Activated CD8-positive, alpha-beta memory T cell treated with anti-CD3 and anti-CD28 coated beads for 36 hours (primary cell): ENCODE measurements around the gene SFI1. TPM values are rescaled to one million over a fixed set of nuclear protein-coding genes. Genes with fewer than 3 reads are reported as not detected.
"Not testable (repeated sequence)": the region's sequence is repeated elsewhere in the genome, so short reads cannot be mapped to it uniquely, and the experiment has no call there.

ENCODE experiments used
- CTCF ChIA-PET: fragments of 350-600 bp; sonication (Branson Sonifier 250); formaldehyde crosslinking; loops from one replicate; lab custom pipeline; 2021; ENCODE audit warnings: antibody characterized with exemption; lab: Charles Lee
- POLR2A ChIA-PET: fragments of 350-600 bp; sonication (Branson Sonifier 250); formaldehyde crosslinking; loops from one replicate; lab custom pipeline; 2021; ENCODE audit warnings: antibody characterized with exemption; lab: Charles Lee
- total RNA-seq, 2 experiments: library from RNA; stranded (reverse); gene quantifications; one replicate each; pipeline ENCODE4 v1.2.3, GENCODE V29; 2021

Gene SFI1
- total RNA-seq, 2 experiments from 2014 or later, result 143 to 144 TPM

DNA sequence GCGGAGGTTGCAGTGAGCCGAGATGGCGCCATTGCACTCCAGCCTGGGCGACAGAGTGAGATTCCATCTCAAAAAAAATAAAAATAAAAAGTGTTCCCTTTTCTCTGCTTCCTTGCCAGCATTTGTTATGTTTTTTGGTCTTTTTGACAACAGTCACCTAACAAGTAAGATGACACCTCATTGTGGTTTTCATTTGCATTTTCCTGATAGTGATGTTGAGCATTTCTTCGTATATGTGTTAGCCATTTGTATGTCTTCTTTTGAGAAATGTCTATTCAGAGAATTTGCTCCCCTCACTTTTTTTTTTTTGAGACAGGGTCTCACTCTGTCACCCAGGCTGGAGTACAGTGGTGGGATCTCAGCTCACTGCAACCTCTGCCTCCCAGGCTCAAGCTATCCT, 27.8 kb downstream of the SFI1 start:
- POLR2A ChIA-PET, result interaction anchor here (0.6 to 1.0 kb wide), 4 partner anchors 12 to 100 kb away, joined by 3 to 7 read pairs (median 4); no protein-coding TSS in a partner anchor
- CTCF ChIA-PET, result interaction anchor here (1.8 kb wide), 1 partner anchor 12 kb away, joined by 6 read pairs; no protein-coding TSS in a partner anchor

DNA sequence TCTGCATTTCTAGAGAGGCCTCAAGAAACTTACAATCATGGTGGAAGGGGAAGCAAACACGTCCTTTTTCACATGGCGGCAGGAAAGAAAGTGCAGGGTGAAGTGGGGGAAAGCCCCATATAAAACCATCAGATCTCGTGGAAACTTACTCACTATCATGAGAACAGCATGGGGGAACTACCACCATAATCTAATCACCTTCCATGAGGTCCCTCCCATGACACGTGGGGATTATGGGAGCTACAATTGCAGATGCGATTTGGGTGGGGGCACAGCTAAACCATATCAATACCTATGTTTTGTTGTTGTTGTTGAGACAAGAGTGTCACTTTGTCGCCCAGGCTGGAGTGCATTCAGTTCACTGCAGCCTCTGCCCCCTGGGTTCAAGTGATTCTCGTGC, 29.9 kb downstream of the SFI1 start:
- CTCF ChIA-PET, result interaction anchor here (0.8 to 1.0 kb wide), 2 partner anchors 11 to 20 kb away, joined by 3 to 8 read pairs; no protein-coding TSS in a partner anchor
- POLR2A ChIA-PET, result interaction anchor here (1.0 kb wide), 1 partner anchor 13 kb away, joined by 3 read pairs; no protein-coding TSS in a partner anchor

DNA sequence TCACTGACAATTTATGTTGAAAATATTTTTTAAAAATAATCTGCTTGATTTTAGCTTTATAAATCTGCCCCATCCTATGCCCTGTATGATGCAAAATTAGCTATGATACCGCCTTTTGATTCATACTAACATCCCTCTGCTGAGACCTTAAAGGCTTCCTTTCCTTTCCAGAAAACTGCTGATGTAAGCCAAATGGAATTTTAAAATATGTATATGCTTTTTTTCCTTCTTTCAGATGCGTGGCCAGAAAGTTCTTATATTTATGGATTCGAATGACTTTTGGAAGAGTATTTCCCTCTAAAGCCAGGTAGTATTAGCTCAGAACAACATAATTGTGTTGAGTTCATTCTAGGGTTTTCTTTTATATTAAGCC, 34.5 kb downstream of the SFI1 start:
- CTCF ChIA-PET, result interaction anchor here (0.6 to 0.9 kb wide), 3 partner anchors 11 to 56 kb away, joined by 3 read pairs; no protein-coding TSS in a partner anchor
- POLR2A ChIA-PET, result no interaction called here

DNA sequence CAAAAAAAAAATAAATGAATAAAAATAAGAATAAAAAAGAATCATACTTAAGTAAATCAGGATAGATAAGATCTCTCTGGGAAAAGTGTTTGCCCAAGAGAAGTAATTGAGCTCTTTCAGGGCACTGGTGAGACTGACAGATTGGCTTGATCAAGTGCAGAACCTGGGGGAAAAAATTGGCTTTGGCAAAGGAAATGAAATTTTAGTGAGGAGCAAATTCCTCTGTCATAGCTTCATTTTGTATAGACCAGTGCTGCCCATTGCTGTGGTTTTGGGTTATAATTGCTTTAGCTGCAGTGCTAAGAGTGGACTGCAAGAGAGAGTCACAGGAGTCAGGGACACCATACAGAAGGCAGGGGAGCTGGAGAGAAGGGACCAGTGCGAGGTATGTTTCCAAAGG, 35.7 kb downstream of the SFI1 start:
- POLR2A ChIA-PET, result no interaction called here
- CTCF ChIA-PET, result no interaction called here

DNA sequence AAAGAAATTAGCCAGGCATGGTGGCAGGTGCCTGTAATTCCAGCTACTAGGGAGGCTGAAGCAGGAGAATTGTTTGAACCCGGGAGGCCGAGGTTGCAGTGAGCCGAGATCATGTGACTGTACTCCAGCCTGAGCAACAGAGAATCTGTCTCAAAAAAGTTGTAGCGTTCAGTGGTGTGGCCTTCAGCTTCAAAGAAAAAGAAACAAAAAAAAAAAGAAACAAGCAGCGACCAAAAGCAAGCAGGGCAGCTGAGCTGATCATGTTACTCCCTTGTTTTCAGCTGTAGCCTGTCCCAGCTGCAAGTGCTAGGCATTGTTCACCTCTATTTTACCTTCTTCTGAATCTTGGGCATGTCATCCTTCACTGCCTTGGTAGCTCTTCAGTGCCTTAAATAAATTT, 37.0 kb downstream of the SFI1 start:
- POLR2A ChIA-PET, result interaction anchor here (0.6 kb wide), 1 partner anchor 12 kb away, joined by 3 read pairs; no protein-coding TSS in a partner anchor
- CTCF ChIA-PET, result no interaction called here

DNA sequence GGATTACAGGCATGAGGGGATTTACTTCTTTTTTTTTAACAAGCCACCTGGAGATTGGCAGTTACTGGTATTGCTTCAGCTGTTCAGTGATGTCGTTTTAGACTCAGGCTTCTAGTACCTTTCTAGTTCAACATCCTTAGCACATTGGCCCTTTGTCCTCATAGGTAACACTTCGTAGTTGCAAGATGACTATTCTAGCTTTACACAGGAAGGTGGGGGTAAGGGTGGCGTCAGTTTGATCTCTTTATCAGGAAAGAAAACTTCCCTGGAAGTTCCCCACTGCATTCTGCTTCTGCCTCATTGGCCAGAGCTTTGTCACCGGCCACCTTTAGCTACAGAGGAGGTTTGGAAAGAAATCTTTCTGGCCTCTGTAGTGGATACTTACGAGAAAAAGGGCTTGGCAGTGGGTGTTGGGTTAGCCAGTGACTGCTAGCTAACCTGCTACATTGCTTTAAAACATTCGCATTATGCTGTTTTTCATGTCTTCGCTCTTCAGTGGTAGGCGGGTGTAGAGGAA, 40.7 kb downstream of the SFI1 start:
- POLR2A ChIA-PET, result interaction anchor here (0.6 to 1.4 kb wide), 3 partner anchors 13 to 48 kb away, joined by 3 to 4 read pairs (median 3); no protein-coding TSS in a partner anchor
- CTCF ChIA-PET, result interaction anchor here (1.0 to 2.8 kb wide), 3 partner anchors 11 to 48 kb away, joined by 3 to 8 read pairs (median 6); partner anchors contain the start of gene EIF4ENIF1

DNA sequence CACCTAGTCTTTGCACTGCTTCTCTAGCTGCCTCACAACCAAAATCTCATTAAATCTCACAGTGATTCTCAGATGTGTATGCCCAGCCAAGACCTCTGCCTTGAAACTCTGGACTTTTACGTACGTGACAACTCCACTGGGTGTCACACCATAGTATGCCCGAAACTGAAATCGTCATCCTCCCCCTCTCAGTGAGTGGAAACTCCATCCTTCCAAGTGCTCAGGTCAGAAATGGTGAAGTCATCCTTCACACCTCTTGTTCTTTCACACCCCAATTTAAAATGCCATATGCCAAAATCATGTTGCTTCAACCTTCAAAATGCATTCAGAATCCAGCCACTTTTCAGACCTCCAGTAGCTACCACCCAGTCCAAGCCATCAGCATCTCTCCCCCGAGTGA, 42.5 kb downstream of the SFI1 start:
- ChIA-PET CTCF (interaction anchor here (0.7 to 1.1 kb wide), 4 partner anchors 13 to 48 kb away, joined by 3 to 5 read pairs (median 3); no protein-coding TSS in a partner anchor), POLR2A (interaction anchor here (0.6 kb wide), 1 partner anchor 12 kb away, joined by 3 read pairs; no protein-coding TSS in a partner anchor)

DNA sequence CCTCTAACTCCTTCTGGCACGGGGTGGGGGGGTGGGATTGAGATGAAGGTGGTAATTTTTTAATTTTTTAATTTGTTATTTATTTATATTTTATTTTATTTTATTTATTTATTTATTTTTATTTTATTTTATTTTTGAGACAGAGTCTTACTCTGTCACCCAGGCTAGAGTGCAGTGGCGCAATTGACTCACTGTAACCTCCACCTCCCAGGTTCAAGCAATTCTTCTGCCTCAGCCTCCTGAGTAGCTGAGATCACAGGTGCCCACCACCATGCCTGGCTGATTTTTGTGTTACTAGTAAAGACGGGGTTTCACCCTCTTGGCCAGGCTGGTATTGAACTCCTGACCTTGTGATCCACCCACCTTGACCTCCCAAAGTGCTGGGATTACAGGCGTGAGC, 43.8 kb downstream of the SFI1 start:
- CTCF ChIA-PET, POLR2A ChIA-PET: not testable (repeated sequence)

DNA sequence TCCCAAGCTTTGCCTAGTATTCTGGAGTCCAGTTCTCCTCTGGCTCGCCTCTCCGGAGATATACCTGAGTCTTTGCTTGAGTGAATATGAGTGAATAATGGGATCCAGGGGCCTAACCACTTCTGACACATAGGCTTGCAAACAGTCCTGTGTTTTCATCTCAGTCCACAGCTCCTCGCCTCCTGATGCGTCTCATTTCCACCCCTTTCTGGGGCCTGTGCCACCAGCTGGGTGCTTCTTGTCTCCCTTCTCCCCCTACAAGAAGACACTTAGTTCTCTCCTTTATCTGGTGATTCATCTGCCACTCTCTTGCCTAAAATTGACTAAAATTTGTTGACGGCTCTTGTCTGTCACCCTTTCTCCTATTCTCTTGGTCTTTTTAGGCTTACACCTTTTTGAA, 44.6 kb downstream of the SFI1 start:
- ChIA-PET CTCF (no interaction called here), POLR2A (no interaction called here)

DNA sequence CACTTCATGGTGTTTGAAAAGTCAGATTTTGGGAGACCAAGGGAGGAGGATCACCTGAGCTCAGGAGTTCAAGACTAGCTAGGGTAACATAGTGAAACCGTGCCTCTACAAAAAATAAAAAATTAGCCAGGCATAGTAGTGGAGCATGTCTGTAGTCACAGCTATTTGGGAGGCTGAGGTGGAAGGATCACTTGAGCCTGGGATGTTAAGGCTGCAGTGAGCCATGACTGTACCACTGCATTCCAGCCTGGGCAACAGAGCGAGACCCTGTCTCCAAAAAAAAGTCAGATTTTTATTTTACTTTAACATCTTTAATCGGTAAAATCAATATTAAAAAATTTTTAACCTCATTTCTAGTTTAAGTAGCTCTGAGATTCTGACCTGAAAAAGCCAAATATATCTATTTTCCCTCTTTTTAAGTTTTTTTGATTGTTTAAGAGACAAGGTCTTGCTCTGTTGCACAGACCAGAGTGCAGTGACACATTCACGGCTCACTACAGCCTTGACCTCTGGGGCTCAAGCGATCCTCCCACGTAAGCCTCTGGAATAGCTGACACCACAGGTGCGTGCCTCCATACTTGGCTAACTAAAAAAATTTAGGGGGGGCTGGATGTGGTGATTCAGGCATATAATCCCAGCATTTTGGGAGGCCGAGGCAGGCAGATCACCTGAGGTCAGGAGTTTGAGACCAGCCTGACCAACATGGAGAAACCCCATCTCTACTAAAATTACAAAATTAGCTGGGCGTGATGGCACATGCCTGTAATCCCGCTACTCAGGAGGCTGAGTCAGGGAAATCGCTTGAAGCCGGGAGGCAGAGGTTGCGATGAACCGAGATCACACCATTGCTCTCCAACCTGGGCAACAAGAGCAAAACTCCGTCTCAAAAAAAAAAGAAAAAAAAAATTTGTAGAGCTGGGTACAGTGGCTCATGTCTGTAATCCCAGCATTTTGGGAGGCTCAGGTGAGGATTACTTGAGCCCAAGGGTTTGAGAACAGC, 48.4 kb downstream of the SFI1 start:
- CTCF ChIA-PET, result interaction anchor here (0.6 to 1.2 kb wide), 2 partner anchors 42 to 370 kb away, joined by 3 read pairs; no protein-coding TSS in a partner anchor
- POLR2A ChIA-PET, result interaction anchor here (0.6 to 0.7 kb wide), 2 partner anchors 11 to 14 kb away, joined by 3 to 4 read pairs; no protein-coding TSS in a partner anchor

DNA sequence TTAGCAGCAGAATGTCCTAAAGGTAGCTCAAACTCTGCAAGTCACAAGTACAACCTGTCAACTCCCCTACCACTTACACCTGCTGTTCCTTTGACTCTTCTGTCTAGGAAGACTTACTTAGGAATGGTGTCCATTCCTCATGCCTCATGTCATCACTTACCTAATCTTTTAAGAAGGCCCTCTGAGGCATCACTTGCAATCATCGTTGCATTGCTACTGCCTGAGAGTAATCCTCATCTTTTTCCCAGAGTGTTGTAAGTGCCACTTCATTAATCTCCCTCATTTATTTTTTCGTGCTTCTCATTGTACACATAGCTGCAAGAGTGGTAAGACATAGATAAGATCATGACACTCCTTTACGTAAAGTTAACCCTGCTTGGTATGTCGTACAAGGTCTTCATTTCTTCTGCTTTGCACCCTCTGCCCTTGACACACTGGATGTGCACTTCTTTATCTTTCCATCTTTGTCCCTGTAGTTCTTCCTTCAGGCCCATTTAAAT, 54.6 kb downstream of the SFI1 start:
- ChIA-PET POLR2A (interaction anchor here (0.5 to 0.6 kb wide), 2 partner anchors 19 to 65 kb away, joined by 4 to 5 read pairs; no protein-coding TSS in a partner anchor), CTCF (interaction anchor here (0.7 to 1.0 kb wide), 3 partner anchors 12 to 68 kb away, joined by 3 read pairs; no protein-coding TSS in a partner anchor)

DNA sequence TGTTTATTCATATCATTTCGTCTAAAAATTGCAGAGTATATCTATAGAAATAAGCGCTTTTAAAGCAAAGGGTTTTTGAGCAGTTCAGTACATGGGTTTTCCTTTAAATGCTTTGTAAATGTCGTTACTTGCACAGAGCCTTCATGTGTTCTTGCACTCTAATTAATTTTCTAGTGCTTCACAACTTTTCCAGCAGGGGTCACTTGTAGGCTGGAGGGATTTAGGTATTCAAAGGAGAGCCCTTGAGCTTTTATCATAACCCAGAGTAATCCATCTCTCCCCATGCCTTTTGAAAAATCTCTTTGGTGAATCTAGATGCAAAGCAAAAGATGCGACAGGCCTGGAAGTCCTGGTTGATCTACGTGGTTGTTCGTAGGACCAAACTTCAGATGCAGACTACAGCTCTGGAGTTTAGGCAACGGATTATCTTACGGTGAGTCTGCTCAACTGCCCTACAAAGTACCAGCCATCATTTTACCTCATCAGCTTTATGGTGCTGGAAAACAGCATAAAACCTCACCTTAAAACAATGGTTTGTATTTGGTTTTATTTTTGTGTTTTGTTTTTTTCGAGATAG, 60.4 kb downstream of the SFI1 start:
- CTCF ChIA-PET, result interaction anchor here (0.6 to 1.5 kb wide), 7 partner anchors 8 to 77 kb away, joined by 3 to 10 read pairs (median 3); partner anchors contain the start of gene SFI1
- POLR2A ChIA-PET, result interaction anchor here (0.5 kb wide), 1 partner anchor 83 kb away, joined by 3 read pairs; no protein-coding TSS in a partner anchor

DNA sequence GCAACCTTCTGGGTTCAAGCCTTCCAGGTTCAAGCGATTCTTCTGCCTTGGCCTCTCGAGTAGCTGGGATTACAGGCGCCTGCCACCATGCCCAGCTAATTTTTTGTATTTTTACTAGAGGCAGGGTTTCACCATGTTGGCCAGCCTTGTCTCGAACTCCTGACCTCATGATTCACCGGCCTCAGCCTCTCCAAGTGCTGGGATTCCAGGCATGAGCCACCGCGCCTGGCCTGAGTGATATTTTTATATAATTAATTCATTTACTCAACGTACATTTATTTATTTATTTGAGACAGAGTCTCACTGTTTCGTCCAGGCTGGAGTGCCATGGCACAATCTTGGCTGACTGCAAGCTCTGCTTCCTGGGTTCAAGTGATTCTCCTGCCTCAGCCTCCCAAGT, 62.2 kb downstream of the SFI1 start:
- POLR2A ChIA-PET, result not testable (repeated sequence)
- CTCF ChIA-PET, result interaction anchor here (0.7 kb wide), 2 partner anchors 71 to 123 kb away, joined by 3 to 4 read pairs; no protein-coding TSS in a partner anchor

DNA sequence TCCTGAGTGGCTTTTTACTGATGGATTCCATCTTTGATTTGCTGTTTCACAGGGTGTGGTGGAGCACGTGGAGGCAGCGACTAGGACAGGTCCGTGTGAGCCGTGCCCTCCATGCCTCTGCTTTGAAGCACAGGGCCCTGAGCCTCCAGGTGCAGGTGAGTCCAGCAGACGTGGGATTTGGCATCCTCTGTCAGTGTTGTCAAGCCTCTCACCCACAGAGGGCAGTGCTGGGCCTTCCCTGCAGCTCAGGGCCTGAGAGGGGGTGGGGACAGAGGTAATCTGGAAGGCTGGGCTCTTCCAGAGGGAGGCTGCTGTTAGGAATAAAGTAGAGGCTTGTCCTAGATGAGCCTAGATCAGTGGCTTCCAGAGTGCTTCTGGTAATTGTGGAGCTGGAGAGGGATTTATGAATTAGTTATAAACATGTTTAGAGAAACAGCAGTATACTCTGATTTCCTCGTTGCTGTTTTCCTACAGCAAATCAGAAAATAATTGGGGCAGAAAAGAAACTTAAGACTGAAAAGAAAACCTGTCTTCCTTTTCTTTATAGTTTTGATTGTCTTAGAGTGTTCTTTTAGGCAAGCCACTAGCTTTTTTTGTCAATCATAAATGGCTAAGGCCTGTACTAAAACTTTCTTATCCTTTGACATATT, 65.0 kb downstream of the SFI1 start:
- ChIA-PET POLR2A (no interaction called here), CTCF (interaction anchor here (0.7 to 0.9 kb wide), 3 partner anchors 10 to 76 kb away, joined by 3 read pairs; no protein-coding TSS in a partner anchor)

DNA sequence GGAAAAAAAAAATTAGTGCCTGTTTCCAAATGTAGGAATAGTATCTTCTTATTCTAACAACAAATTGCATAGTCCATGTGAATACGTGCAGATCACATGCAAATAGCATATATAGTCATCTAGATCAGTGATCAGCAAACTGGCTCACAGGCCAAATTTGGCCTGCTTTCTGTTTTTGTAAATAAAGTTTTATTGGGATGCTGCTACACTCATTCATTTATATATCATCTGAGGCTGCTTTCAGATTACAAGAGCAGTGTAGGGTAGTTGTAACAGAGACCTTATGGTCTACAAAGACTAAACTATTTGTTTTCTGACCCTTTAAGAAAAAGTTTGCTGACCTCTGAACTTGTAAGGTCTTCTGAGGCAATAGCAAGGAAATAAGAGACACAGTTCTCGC, 65.6 kb downstream of the SFI1 start:
- POLR2A ChIA-PET, result no interaction called here
- CTCF ChIA-PET, result interaction anchor here (0.9 kb wide), 1 partner anchor 61 kb away, joined by 3 read pairs; no protein-coding TSS in a partner anchor

DNA sequence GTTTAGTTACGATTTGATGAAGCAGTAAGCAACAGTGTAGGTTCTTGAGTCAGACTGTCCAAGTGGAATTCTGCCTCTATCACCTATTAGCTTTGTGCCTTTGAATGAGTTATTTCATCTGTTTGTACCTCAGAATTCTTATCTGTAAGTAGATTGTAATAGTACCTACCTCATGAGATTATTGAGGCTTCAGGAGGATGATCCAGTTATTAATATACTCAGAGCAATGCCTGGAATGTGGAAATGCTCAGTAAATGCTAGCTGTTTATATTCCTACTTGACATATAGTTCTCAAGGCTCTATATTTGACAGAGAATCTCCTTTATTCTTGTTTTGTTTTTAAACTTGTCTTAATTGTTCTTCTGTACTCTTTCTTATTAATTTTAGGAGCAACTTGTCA, 70.1 kb downstream of the SFI1 start:
- CTCF ChIA-PET, result no interaction called here

DNA sequence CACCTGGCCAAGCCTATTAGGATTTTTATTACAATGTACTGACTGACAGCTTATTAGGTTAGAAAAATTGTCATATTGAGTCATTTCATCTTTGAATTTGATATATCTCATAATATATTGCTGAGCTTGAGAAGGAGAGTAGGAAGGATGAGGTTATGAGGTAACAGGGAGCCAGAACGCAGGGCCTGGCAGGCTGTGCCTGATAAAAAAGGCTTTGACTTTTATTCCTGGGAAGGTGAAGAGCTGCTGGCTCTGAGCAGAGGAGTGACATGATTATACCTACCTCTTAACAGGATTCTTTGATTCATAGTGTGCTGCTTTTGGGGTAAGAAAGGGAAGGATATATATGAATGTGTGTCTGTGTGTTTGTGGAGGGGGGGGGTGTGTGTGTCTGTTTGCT, 70.9 kb downstream of the SFI1 start:
- CTCF ChIA-PET, result no interaction called here
- POLR2A ChIA-PET, result no interaction called here

More for the DNA sequence above, 70.1 kb downstream of the SFI1 start:
- POLR2A ChIA-PET, result no interaction called here

DNA sequence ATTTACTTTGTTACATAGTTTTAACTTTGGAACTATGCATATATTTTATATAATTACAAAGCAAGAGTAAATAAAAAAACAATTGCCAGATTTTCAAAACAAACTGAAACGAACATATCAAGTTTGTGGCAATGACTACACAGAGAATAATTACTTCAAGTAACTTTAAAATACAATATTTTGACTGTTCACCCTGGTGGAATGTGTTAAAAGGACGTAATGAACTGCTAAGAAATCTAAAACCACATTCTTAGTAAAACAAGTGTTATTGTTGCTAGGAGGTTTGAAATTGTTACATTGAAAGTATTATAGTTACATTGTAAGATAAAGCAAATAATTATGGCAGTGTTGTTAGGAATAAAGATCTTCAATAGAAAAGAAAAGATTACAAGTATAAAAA, 71.4 kb downstream of the SFI1 start:
- CTCF ChIA-PET, result interaction anchor here (0.7 kb wide), 1 partner anchor 15 kb away, joined by 3 read pairs; no protein-coding TSS in a partner anchor
- POLR2A ChIA-PET, result no interaction called here
